ENCODE measurements around the gene PRKG1. TPM values are rescaled to one million over a fixed set of nuclear protein-coding genes. Genes with fewer than 3 reads are reported as not detected.

Gene PRKG1
- polyA plus RNA-seq, 1 donor (not counting 4 experiments of a cell fraction or from before 2014, with no cell fraction given): 0.24 TPM

GRCh38 chr10:52269233-52269632, 1194.9 kb downstream of the PRKG1 start:
- no peak overlapping the region for H3K4me2 ChIP-seq (ENCODE audit: control insufficient read depth, extremely low read depth, insufficient read depth, low read depth, low read length)
- TF ChIP-seq CTCF (optimal IDR thresholded peaks at IDR 0.05 in 1 of 3, IDR thresholded peaks at IDR 0.05 in 1 of 3, conservative IDR thresholded peaks at IDR 0.05 in 1 of 3; ENCODE audit: extremely low read depth in 1 of 3, insufficient read depth in 2 of 3, low read length in 3 of 3): no peak
- TF ChIP-seq EZH2 (IDR thresholded peaks at IDR 0.05; ENCODE audit: low read length): no peak
- no peaks in the 10 kb centered on the region for H3K36me3 ChIP-seq (ENCODE audit: control insufficient read depth in 2 of 2, extremely low read depth in 1 of 2, insufficient read depth in 2 of 2, low read length in 2 of 2)
- dilution Hi-C loops (cut with MboI; ENCODE audit: extremely low pct_ligation_motif_present, low sequenced_read_pairs): no loop called here
- no peaks in the 10 kb centered on the region for H3K79me2 ChIP-seq (ENCODE audit: control insufficient read depth, insufficient read depth, low read length)
- H3K4me1 ChIP-seq (ENCODE audit: control insufficient read depth, extremely low read depth, insufficient read depth, low read length): peaks cover 6% of the 10 kb centered on the region
- H2AFZ ChIP-seq (ENCODE audit: control insufficient read depth, low read length): no peak overlapping the region
- H3K9ac ChIP-seq (ENCODE audit: control insufficient read depth, extremely low read depth, insufficient read depth, low read length): no peak overlapping the region
- H3K4me3 ChIP-seq (ENCODE audit: control insufficient read depth in 2 of 3, extremely low read depth in 1 of 3, insufficient read depth in 2 of 3, low read depth in 1 of 3, low read length in 3 of 3): no peak overlapping the region
- H3K27me3 ChIP-seq (ENCODE audit: control insufficient read depth, extremely low read depth, insufficient read depth, low read length): no peaks in the 10 kb centered on the region
- H3K27ac ChIP-seq (ENCODE audit: control insufficient read depth, insufficient read depth, low read length): no peak overlapping the region
- H3K9me3 ChIP-seq (ENCODE audit: control insufficient read depth, low read depth, low read length): no peaks in the 10 kb centered on the region
- FAIRE-seq (no peak), DNase-seq (ENCODE audit: low read depth, low spot score) (no peak)
- H3K9me1 ChIP-seq (ENCODE audit: control insufficient read depth, extremely low read depth, insufficient read depth, low read length): no peaks in the 10 kb centered on the region
- no peaks in the 10 kb centered on the region for H4K20me1 ChIP-seq (ENCODE audit: control insufficient read depth, extremely low read depth, insufficient read depth, low read length)

- Histone ChIP-seq H4K20me1 (ENCODE audit: control insufficient read depth, extremely low read depth, insufficient read depth, low read length) (no peaks in the 10 kb centered on the region), H3K9ac (ENCODE audit: control insufficient read depth, extremely low read depth, insufficient read depth, low read length) (no peak overlapping the region), H3K27ac (ENCODE audit: control insufficient read depth, insufficient read depth, low read length) (no peak overlapping the region), H3K9me3 (ENCODE audit: control insufficient read depth, low read depth, low read length) (no peaks in the 10 kb centered on the region), H3K4me3 (ENCODE audit: control insufficient read depth in 2 of 3, extremely low read depth in 1 of 3, insufficient read depth in 2 of 3, low read depth in 1 of 3, low read length in 3 of 3) (no peak overlapping the region), H3K27me3 (ENCODE audit: control insufficient read depth, extremely low read depth, insufficient read depth, low read length) (no peaks in the 10 kb centered on the region), H3K9me1 (ENCODE audit: control insufficient read depth, extremely low read depth, insufficient read depth, low read length) (no peaks in the 10 kb centered on the region), H3K36me3 (ENCODE audit: control insufficient read depth in 2 of 2, extremely low read depth in 1 of 2, insufficient read depth in 2 of 2, low read length in 2 of 2) (no peaks in the 10 kb centered on the region), H3K79me2 (ENCODE audit: control insufficient read depth, insufficient read depth, low read length) (no peaks in the 10 kb centered on the region), H2AFZ (ENCODE audit: control insufficient read depth, low read length) (no peak overlapping the region), H3K4me2 (ENCODE audit: control insufficient read depth, extremely low read depth, insufficient read depth, low read depth, low read length) (no peak overlapping the region), H3K4me1 (ENCODE audit: control insufficient read depth, extremely low read depth, insufficient read depth, low read length) (peaks cover 5% of the 10 kb centered on the region)
- dilution Hi-C loops (cut with MboI; ENCODE audit: extremely low pct_ligation_motif_present, low sequenced_read_pairs): no loop called here
- no peak for TF ChIP-seq EZH2 (IDR thresholded peaks at IDR 0.05; ENCODE audit: low read length)
- no peak for TF ChIP-seq CTCF (optimal IDR thresholded peaks at IDR 0.05 in 1 of 3, IDR thresholded peaks at IDR 0.05 in 1 of 3, conservative IDR thresholded peaks at IDR 0.05 in 1 of 3; ENCODE audit: extremely low read depth in 1 of 3, insufficient read depth in 2 of 3, low read length in 3 of 3)
- FAIRE-seq: no peak
- no peak for DNase-seq (ENCODE audit: low read depth, low spot score)
Observed at GRCh38 chr10:52276163-52276562, 1201.9 kb downstream of the PRKG1 start.

All from keratinocyte (primary cell).